NCI-H2171 treated with DMSO at 0.1 percent for 48 hours (cell line): ENCODE measurements around the gene RBM6.
A peak's percentile ranks its signal among the peaks of the same experiment; 100 is the strongest.

Source experiments
- DNase-seq: peaks from one replicate; lab custom pipeline; 2025; lab: John Stamatoyannopoulos, UW

Gene RBM6

GRCh38 chr3:50095352-50095998, 155.5 kb downstream of the RBM6 start:
- no peak for DNase-seq

GRCh38 chr3:50100386-50100785, 160.4 kb downstream of the RBM6 start:
- no peak for DNase-seq

- no peak for DNase-seq
These were observed 161.3 kb downstream of the RBM6 start for GRCh38 chr3:50100956-50101845.

GRCh38 chr3:50102558-50102957, 162.6 kb downstream of the RBM6 start:
- DNase-seq, result no peak

DNA sequence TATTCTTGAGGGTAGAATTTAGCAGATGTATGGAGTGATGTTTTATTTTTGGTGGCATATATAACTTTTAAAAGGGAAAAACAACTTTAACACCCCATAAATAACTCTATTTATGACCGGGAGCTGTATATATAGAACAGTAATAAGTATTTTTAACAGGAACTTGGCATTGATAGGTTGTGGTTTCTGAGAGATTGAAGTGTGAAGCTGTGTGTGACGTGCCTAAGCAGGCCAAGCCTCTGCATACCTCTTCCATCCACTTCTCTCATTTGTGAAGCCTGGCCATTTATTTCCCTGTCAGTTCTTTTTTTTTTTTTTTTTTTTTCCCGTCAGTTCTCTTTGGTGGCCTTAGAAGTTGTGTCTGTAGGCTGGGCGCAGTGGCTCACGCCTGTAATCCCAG, 171.8 kb downstream of the RBM6 start:
- DNase-seq, result no peak

DNA sequence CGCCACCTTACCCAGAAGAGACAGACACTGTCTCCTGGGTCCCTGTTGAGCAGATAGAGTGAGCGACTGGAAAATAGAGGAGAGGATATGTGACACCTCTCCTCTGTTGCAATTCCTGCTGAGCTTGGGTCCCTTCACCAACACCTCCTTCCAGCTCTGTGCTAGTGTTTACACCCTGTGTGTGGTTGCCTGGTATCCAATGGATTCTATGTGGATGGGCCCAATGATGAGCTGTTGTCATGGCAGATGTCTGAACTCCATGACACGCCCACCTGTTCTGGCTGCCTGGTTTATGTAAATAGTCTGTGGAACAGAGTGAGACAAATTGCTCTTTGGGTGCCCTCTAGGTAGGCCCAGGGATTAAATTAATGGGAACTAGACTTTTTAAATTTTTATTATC, 172.5 kb downstream of the RBM6 start:
- DNase-seq, result peak; percentile 42

DNA sequence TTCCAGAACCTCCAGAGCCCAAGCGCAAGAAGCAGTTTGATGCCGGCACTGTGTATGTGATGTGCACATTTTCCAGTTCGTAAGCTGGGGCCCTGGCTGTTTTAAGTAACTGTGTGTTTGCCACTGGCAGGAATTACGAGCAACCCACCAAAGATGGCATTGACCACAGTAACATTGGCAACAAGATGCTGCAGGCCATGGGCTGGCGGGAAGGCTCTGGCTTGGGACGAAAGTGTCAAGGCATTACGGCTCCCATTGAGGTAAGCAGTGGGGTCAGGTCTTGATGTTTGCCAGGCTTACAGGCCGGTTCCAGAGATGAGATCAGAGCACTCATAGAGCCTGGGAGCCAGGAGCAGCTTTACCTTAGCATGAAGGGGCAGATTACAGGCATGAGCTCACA, 177.2 kb downstream of the RBM6 start:
- no peak for DNase-seq

GRCh38 chr3:50118237-50118636, 178.3 kb downstream of the RBM6 start:
- DNase-seq, result no peak

DNA sequence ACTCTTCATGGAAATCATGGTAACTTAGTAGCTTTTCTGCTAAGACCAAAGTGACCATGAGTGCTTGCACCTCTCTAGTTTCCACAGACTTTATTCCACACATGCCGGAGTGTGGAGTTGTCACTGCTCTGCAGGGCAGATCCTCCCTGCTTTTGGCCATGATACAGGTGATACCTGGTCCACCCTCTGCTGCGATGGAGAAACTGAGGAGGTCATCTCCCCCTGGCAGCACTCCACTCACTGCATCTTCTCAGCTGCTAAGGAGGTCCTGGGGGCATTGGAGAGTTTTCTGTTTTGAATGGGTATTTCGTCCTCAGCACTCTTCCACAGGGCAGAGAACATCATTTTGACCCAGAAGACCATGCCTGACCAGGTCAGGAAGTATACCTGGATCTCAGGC, 179.8 kb downstream of the RBM6 start:
- DNase-seq, result no peak

- no peak for DNase-seq
These were observed 180.6 kb downstream of the RBM6 start for GRCh38 chr3:50120364-50121071.

GRCh38 chr3:50121072-50122032, 181.4 kb downstream of the RBM6 start:
- DNase-seq, result peak; percentile 60

DNA sequence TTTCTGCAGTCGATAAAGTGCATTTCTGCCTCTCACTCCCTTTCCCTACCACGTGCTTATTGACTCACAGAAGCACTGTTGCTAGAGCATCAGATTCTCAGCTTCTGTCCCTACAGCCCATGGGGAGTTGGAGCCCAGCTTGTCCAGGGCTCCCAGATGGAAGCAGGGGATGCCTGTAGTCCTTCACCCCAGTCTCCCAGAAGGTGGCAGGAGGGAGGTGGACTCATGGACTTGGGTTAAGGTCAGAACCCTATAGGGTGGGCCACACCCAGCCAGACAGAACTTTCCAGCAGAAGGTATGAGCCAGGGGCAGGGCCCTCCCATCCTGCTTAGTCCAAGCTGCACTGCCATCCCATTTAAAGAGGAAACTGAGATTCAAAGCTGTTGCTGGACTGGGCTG, 182.1 kb downstream of the RBM6 start:
- DNase-seq, result no peak

DNA sequence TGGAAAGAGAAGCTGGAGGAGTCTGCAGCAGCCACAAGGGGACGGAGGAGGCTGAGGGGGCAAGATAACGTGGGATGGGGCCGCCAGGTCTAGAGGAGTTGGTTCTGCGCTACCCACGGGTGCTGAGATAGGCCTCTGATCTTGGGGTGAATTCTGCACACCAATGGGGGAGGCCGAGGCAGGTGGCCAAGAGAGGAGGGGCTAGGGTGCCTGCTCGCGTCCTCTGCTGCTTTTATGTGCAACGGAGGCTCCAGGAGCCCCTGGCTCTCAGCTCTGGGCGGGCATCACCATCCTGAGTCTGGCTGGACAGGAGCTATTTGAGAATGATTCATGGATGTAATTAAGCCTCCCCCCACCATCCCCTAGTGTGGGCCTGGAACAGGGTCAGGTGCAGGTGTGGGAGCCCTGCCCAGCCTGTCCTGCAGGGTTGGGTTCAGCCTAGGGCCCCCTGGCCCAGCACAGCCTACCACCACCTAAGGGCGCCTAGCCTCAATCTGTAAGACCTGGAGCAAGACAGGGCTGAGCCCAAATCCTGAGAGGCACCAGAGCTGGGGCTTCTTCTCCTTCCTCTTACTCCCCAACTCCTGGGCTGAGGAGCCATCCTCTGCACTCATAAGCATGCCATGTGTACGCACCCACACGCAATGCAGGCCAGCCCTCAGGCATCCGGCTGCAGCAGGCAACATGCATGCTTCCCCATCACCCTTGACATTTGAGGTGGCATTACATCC, 182.9 kb downstream of the RBM6 start:
- no peak for DNase-seq

- no peak for DNase-seq
These were observed 183.6 kb downstream of the RBM6 start for GRCh38 chr3:50123394-50124051.

DNA sequence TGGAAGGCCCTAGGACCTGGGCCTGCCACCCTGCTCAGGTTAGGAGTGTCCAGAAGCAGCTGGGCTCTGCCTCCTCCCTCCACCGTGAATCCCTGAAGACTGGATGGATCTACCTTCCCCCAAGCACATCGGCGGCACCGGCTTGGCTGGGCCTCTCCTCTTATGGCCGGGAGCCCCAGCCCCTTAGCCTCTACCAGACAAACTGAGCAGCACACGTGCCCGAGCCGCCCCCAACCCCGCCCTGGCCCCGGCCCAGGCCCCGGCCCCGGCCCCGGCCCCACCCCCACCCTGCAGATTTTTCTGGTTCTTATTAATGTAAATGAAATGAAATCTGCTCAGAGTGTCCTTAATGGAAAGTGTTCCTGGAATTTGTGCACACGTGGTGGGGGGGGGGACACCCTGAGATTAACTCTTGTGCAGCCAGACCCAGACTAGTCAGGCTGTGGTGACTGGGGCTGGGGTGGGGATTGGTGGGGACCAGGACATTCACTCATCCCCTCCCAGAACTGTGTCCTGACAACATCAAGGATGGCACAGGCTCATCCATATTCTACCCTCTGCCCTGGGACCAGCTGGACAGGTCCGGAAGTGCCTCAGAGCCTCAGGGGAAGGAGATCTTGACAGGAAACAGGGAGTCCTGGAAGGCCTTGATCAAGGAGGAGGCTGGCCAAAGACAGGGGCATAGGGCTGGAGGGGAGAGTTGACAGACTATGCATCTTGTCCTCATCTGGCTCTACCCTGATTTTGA, 184.3 kb downstream of the RBM6 start:
- no peak for DNase-seq

GRCh38 chr3:50124800-50125178, 184.8 kb downstream of the RBM6 start:
- peak; percentile 49 for DNase-seq

DNA sequence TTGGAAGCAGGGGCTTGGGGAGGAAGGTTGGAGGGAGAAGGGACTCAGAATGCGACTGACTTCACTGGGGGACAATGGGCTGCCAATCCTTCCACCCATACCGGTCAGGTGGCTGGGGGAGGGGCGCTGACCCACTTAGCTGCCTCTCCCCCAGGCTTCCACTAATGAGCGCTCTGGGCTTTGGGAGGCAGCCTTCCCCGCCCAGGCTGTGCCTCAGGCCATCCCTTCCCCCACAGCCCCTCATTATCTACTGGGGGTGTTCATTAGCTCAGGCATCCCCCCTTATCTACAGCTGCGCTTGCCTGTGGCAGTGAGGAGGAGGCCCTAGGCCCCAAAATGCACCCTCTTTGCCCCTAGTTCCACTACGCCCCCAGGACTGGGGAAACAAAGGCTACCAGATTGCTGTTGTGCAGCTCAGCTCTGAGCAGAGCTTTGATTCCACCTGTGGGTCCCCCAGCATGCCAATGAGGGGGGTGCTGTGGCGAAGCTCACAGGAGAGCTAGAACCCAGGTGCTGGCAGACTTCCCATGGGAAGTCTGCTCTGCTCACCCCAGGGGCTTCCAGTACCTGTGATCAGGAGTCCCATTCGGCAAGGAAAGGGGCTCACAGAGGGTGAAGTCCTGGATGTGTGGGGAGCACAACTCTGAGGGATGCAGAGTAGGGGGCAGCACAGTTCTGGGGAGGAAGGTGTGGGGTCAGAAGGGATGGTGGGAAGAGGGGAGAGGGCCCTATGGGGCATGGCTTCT, 185.8 kb downstream of the RBM6 start:
- DNase-seq, result peak; percentile 46

GRCh38 chr3:50126287-50127211, 186.6 kb downstream of the RBM6 start:
- peak; percentile 19 for DNase-seq
